Gastroesophageal sphincter (tissue), 4 donors: ENCODE measurements around the gene ALG12. TPM values are rescaled to one million over a fixed set of nuclear protein-coding genes. Genes with fewer than 3 reads are reported as not detected.

Source experiments
- ATAC-seq: fragments of 150-250 bp; one replicate; pipeline ENCODE4 v1.9.1; 2016; ENCODE audit warnings: mild to moderate bottlenecking, moderate library complexity
- H3K27ac ChIP-seq, 4 donors: fragments of 200-600 bp; sonication (generic) in 3 of 4; 1 replicate in 3 of 4; 2 replicates in 1 of 4; pipeline ENCODE4 v1.5.1; 2016 to 2019
- H3K27me3 ChIP-seq: fragments of 200-600 bp; sonication (generic); one replicate; pipeline ENCODE4 v1.5.1; 2019
- H3K36me3 ChIP-seq, 2 donors: fragments of 200-600 bp; sonication (generic); one replicate each; pipeline ENCODE4 v1.5.1; 2019; ENCODE audit warnings: control low read depth in 1 of 2
- H3K4me1 ChIP-seq, 3 donors: fragments of 200-600 bp; sonication (generic); 1 replicate in 2 of 3; 2 replicates in 1 of 3; pipeline ENCODE4 v1.5.1; 2016 to 2019; ENCODE audit warnings: control low read depth in 2 of 3
- H3K4me3 ChIP-seq, 2 donors: fragments of 200-600 bp; sonication (generic); one replicate each; pipeline ENCODE4 v1.5.1; 2019; ENCODE audit warnings: mild to moderate bottlenecking in 1 of 2, moderate library complexity in 1 of 2
- H3K9me3 ChIP-seq, 3 donors: fragments of 200-600 bp; sonication (generic); one replicate each; pipeline ENCODE4 v1.5.1; 2017 to 2019; ENCODE audit warnings: control low read depth in 2 of 3
- CTCF ChIP-seq, 4 experiments: fragments of 200-600 bp in 2 of 4; fragments of 450-650 bp in 2 of 4; sonication (generic) in 1 of 4; IDR thresholded peaks; one replicate each; pipeline ENCODE4 v1.5.1; 2017 to 2019; ENCODE audit warnings: antibody characterized with exemption in 4 of 4, mild to moderate bottlenecking in 2 of 4, moderate library complexity in 2 of 4
- EP300 ChIP-seq: sonication (generic); formaldehyde crosslinking; IDR thresholded peaks from one replicate; pipeline ENCODE4 v1.6.1; 2017; ENCODE audit warnings: antibody characterized with exemption, mild to moderate bottlenecking
- POLR2A ChIP-seq, 2 donors: fragments of 450-650 bp; IDR thresholded peaks; one replicate each; pipeline ENCODE4 v1.6.1; 2017; ENCODE audit warnings: antibody characterized with exemption in 2 of 2, mild to moderate bottlenecking in 2 of 2, moderate library complexity in 1 of 2
- POLR2AphosphoS5 ChIP-seq: sonication (generic); formaldehyde crosslinking; IDR thresholded peaks from one replicate; pipeline ENCODE4 v1.6.1; 2017; ENCODE audit warnings: antibody characterized with exemption
- WGBS, 2 donors: methylation state at CpG; one replicate each; pipeline ENCODE4 v1.1.5; 2018; ENCODE audit warnings: low coverage in 1 of 2; 5-methylcytosine and 5-hydroxymethylcytosine counted together
- total RNA-seq, 4 donors: library from RNA; depleted of rRNA; stranded (reverse); fragments of >200 nt; gene quantifications; one replicate each; pipeline ENCODE4 v1.1.0, GENCODE V29; 2016

ALG12 gene
- total RNA-seq, 4 donors from 2014 or later = 18.8 to 30.0 (median 22.6) TPM

GRCh38 chr22:49933236-49934159, 15.3 kb upstream of the ALG12 start:
- peak; percentile 54 for ATAC-seq
- peaks cover 0 to 91% (median 45%) of the 10 kb centered on the region in 3 donors for H3K4me1 ChIP-seq
- peak overlapping the region in 3 of 4 donors; percentile 91 to 98 (median 95) for H3K27ac ChIP-seq
- no peaks in the 10 kb centered on the region for H3K36me3 ChIP-seq
- peak in 1 of 2 donors; percentile 21 for TF ChIP-seq POLR2A (IDR thresholded peaks at IDR 0.05)
- no peak for TF ChIP-seq CTCF (IDR thresholded peaks at IDR 0.05)
- no peak for TF ChIP-seq EP300
- peak; percentile 39 for TF ChIP-seq POLR2AphosphoS5
- H3K27me3 ChIP-seq = peaks cover 14% of the 10 kb centered on the region
- peak overlapping the region in 1 of 2 donors; percentile 61 for H3K4me3 ChIP-seq
- H3K9me3 ChIP-seq = no peaks in the 10 kb centered on the region
- WGBS, 2 donors = 44% methylated on average over 3 of the region's 27 CpGs; no CpG with 5 or more reads in 1 of the 2 donors

GRCh38 chr22:49930596-49931412, 12.6 kb upstream of the ALG12 start:
- Histone ChIP-seq H3K27ac (peak overlapping the region in 3 of 4 donors; percentile 6 to 26 (median 24)), H3K36me3 (peaks cover 0 to 16% of the 10 kb centered on the region in 2 donors), H3K9me3 (no peaks in the 10 kb centered on the region), H3K4me3 (no peak overlapping the region), H3K27me3 (peaks cover 15% of the 10 kb centered on the region), H3K4me1 (peaks cover 0 to 64% (median 30%) of the 10 kb centered on the region in 3 donors)
- WGBS, 2 donors = no CpG with 5 or more reads among the region's 14 CpGs
- ATAC-seq = peak; percentile 12
- no peak for TF ChIP-seq POLR2A (IDR thresholded peaks at IDR 0.05)
- peak in 3 of 4 experiments; percentile 27 to 67 (median 43) for TF ChIP-seq CTCF (IDR thresholded peaks at IDR 0.05)

- peaks cover 0 to 23% of the 10 kb centered on the region in 2 donors for H3K36me3 ChIP-seq
- peaks cover 15% of the 10 kb centered on the region for H3K27me3 ChIP-seq
- no peak overlapping the region for H3K4me3 ChIP-seq
- peaks cover 0 to 62% (median 30%) of the 10 kb centered on the region in 3 donors for H3K4me1 ChIP-seq
- peak overlapping the region in 1 of 4 donors; percentile 24 for H3K27ac ChIP-seq
- WGBS, 2 donors = no CpG with 5 or more reads among the region's 21 CpGs
- no peak for TF ChIP-seq POLR2AphosphoS5
- no peak for TF ChIP-seq CTCF (IDR thresholded peaks at IDR 0.05)
- no peak for TF ChIP-seq POLR2A (IDR thresholded peaks at IDR 0.05)
- no peak for TF ChIP-seq EP300
- H3K9me3 ChIP-seq = no peaks in the 10 kb centered on the region
- no peak for ATAC-seq
These were observed 11.8 kb upstream of the ALG12 start for GRCh38 chr22:49929994-49930575.

GRCh38 chr22:49929211-49929979, 11.2 kb upstream of the ALG12 start:
- no peak overlapping the region for H3K27ac ChIP-seq
- no CpG with 5 or more reads among the region's 75 CpGs for WGBS, 2 donors
- peaks cover 15% of the 10 kb centered on the region for H3K27me3 ChIP-seq
- TF ChIP-seq POLR2AphosphoS5 = no peak
- TF ChIP-seq EP300 = no peak
- no peak for TF ChIP-seq POLR2A (IDR thresholded peaks at IDR 0.05)
- TF ChIP-seq CTCF (IDR thresholded peaks at IDR 0.05) = peak in 3 of 4 experiments; percentile 94 to 99 (median 98)
- H3K9me3 ChIP-seq = no peaks in the 10 kb centered on the region
- ATAC-seq = peak; percentile 45
- peak overlapping the region in 1 of 2 donors; percentile 25 for H3K4me3 ChIP-seq
- H3K36me3 ChIP-seq = peaks cover 0 to 28% of the 10 kb centered on the region in 2 donors
- H3K4me1 ChIP-seq = peaks cover 0 to 55% (median 24%) of the 10 kb centered on the region in 3 donors
